Activated CD4-positive, alpha-beta T cell treated with anti-CD3 and anti-CD28 coated beads, Interleukin-2, Interleukin-6, amounts not matched to agents 100 ng/mL and 50 ng/mL, durations not matched to agents 16 hours and 8 hours (primary cell): ENCODE results near the gene NR2C2AP.
"Not testable (repeated sequence)": the region's sequence is repeated elsewhere in the genome, so short reads cannot be mapped to it uniquely, and the experiment has no call there.

Source experiments
- DNase-seq: peaks from one replicate; pipeline ENCODE4 v3.0.0-alpha.2; 2020

The NR2C2AP gene

DNA sequence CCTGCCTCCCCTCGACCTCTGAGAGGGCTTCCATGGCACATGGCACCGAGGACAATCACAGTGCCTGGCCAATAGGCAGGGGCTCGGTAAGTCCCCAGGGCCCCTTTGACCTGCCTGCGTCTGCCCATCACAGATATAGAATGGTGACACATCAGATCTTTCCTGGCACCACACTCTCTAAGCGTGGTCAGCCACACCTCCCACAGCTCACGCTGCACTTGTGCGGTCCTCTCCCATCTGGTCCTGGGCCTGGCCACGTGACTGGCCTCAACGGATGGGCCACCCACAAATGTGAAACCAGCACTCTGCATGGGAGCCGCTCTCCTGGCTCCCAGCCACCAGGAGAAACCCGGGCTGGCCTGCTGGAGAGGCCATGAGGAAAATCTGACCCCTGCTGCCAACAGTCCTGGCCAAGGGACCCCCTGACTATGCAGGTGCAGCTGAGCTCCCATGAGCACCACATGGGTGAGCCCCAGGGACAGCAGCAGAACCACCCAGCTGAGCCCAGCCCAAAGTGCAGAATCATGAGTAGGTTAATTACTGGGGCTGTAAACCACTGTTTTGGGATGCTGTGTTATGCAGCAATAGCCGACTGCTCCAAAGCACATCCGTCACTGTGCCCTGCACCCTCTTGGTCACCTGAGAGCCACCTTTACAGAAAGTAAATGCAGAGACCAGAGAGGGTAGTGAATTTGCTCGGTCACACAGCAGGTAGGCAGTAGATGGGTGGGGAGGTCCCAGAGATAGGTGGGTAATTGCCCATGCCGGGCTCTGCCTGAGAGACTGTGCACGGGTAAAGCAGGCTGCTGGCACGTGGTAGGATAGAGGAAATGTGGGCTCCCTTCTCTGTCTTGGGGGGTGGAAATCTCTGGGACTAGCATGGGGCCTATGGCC, 23.4 kb downstream of the NR2C2AP start:
- DNase-seq, result no peak

GRCh38 chr19:19176950-19177349, 26.3 kb downstream of the NR2C2AP start:
- no peak for DNase-seq

- not testable (repeated sequence) for DNase-seq
These were observed 30.0 kb downstream of the NR2C2AP start for GRCh38 chr19:19173243-19173642.

DNA sequence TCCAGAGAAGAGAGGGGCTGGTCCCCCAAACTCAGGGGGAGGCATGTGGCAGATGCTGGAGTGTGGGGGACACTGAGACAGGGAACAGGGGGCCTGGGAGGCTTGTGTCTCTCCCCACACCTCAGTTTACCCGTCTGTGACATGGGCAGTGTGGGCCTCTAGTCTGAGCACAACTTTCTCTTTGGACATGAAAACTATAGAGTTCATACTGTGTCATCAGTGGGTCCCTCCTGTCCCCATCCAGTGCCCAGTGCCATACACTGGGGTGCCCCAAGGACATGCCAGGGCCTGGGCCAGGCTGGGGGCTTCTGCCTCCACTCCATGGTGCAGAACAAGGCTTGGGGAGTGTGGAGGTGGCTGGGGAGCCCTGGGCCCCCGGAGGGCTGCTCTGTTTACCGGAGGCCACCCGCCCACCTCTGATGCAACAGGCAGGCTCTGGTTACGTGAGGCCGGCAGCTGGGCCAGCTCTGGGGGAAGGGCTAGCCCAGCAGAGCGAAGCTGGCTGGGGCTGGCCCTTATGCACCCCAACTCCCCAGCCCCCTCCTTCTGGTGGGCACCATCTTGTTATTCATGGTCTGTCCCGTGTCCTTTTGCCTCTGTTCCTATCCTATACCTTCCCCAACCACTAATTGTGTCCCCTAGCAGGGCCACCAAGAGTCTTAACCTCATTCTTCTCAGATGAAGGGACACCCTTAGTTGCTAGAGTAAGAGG, 31.2 kb downstream of the NR2C2AP start:
- DNase-seq, result no peak

DNA sequence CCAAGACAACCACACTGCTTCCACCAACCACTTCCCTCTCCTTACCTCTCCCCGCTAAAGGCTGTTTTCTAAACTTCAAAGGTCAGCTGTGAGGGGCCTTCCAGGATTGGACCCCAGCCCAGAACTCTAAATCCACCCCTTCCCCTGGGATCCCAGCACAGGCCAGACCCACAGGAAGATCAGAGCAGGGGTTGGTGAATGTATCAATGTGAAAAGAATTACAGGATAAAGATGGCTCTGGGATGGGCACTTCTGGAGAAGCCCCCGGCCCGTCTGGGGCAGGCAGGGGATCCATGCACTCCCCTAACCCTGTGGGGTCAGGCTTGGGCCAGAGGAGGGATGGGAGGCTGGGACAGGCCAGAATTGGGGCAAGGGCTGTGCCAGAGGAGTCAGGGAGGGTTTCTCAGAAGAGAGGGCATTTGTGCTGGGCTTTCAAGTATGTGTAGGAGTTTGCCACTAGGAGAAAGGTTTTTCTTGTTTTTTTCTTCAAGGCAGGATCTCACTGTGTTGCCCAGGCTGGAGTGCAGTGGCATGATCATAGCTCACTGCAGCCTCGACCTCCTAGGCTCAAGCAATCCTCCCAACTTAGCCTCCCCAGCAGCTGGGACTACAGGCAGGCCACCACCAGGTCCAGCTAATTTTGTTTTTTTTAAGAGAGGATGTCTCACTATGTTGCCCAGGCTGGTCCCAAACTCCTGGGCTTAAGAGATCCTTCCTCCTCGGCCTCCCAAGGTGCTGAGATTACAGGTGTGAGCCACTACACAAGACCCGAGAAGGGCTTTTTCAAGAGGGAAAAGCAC, 32.1 kb downstream of the NR2C2AP start:
- no peak for DNase-seq

DNA sequence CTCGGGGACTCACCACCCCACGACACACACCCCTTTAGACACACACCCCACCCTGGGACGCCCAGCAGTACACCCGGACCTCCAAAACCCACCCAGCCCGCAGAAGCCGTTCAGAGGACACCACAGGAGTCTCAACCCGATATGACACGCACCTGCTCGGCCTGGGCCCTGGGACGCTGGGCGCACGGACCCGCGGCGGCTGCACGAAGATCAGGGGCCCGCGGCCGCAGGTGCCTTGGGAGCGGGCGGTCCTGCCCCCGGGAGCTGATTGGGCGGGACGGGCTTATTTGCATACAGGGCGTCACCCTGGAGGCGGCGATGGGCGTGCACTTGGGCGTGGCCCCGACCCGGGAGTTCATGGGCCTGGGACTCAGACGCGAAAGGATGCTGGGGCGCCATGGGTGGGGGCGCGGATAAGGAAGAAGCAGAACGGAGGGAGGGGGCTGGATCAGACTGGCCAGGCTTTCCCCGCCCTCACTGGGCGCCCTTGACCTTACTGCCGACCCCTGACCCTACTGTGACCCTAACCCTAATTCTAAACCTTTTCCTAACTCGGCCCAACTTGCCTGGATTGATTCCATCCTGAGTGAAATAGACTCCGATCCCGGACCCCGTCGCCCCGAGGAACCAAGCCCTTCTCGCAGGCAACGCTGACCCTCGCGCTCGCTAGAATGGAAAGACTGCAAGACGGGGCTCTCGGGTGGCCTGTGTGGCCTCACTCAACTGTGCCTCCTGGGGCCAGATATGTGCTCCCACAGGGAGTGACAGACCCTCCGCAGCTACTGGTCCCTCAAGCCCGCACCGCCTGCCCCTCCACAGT, 33.0 kb downstream of the NR2C2AP start, which contains the start of gene MEF2B:
Gene MEF2B (minus strand): TSS at position 211 of the 820 bp plus-strand sequence. CDS start 19,528 bp downstream, outside the sequence.
- peak; percentile 79 for DNase-seq

- DNase-seq, result no peak
These were observed 33.8 kb downstream of the NR2C2AP start for GRCh38 chr19:19169236-19170052.

- DNase-seq, result no peak
These were observed 35.6 kb downstream of the NR2C2AP start for GRCh38 chr19:19167612-19168011.

GRCh38 chr19:19165396-19165795, 37.8 kb downstream of the NR2C2AP start:
- DNase-seq, result no peak

- no peak for DNase-seq
These were observed 40.7 kb downstream of the NR2C2AP start for GRCh38 chr19:19162495-19162894.

DNA sequence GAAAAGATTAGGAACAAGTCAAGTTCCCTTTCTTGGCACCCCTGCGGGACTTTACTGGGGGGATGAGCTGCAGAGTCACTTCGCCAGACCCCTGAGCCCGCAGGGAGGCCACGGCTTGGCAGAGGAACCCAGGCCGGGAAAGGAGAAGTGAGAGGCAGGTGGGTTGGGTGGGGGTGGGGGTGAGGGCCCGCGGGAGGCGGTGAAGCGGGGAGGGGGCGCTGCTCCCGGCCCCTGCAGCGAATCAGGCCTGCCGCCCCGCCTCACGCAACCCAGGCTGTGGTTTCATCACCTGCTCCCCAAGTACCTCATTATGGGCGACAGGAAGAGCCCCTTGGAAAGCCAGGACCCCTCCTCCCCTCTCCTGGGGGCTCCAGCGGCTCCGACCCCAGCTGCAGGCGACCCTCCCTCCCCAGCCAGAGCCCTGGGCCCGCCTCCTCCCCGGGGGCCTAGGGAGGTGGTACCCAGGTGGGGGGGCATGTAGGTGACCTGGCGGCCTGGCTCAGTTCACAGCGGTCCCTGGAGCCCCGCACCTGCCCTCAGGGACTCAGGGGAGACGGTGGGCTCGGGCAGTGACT, 42.7 kb downstream of the NR2C2AP start:
- no peak for DNase-seq

- no peak for DNase-seq
These were observed 43.7 kb downstream of the NR2C2AP start for GRCh38 chr19:19159534-19159933.

DNA sequence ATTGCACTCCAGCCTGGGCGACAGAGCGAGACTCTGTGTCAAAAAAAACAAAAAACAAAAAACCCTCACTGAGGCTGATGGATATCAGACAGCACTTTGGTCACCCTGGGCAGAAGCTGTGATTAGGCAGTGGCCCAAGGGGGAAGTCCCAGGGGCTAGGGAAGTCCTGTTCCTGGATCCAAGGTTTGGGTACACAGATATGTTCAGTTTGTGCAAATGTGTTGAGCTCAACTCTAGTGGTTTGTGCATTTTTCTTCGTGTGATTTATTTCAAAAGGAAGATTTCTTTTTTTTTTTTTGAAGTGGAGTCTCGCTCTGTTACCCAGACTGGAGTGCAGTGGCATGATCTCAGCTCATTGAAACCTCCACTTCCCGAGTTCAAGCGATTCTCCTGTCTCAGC, 45.4 kb downstream of the NR2C2AP start:
- DNase-seq, result no peak

GRCh38 chr19:19155495-19156219, 47.6 kb downstream of the NR2C2AP start:
- no peak for DNase-seq

DNA sequence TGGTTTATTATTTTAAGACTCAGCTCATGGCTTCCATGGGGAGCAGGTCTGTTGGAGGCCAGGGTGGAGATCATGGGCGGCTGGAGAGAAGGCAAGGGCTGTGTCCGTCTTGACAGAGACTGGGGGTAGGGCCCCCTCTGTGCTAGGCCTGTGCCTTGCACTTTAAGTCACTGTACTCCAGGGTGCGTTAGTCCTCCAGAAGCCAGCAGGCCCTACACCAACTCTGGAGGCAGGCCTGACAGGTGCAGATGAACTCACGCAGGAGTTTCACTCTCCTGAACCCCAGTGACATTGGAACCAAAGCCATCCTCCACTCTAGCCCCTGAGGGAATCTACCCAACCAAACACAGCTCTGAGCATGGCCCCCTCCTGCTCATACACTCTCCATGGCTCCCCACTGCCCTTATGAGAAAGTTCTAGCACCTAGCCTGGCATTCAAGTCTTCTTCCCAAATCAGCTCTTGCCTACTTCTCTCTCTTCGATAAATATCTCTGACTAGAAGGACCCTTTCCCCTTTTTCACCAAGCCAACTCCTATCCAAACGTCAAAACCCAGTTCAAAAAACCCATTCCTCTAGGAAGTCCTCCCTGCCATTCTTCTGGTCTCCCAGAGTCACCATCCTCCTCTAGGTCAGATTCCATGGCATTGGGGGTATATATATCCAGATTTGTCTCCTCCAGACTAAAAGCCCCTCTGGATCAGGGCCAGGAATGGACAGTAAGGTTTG, 48.3 kb downstream of the NR2C2AP start:
- no peak for DNase-seq

GRCh38 chr19:19152668-19153384, 50.4 kb downstream of the NR2C2AP start:
- no peak for DNase-seq

DNA sequence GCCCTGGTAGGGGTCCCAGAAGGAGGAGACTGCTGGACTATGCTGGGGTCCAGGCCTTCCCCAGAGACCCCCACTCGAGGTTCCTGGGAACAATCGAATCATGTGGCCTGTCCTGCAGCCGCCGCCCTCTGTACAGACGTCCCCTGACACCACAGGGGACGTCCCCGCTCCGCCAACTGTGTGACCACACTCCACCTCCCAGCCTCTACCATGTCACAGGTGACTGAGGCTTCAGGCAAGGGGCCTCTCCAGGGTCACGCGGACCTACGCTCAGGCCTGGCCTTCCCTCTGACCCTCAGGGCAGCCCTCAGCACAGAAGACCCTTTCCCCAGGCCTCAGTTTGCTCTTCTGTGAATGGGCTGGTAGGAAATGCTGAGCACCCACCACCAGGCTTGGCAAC, 51.8 kb downstream of the NR2C2AP start:
- no peak for DNase-seq
